ENCODE results near the gene PTPRH.

DNA sequence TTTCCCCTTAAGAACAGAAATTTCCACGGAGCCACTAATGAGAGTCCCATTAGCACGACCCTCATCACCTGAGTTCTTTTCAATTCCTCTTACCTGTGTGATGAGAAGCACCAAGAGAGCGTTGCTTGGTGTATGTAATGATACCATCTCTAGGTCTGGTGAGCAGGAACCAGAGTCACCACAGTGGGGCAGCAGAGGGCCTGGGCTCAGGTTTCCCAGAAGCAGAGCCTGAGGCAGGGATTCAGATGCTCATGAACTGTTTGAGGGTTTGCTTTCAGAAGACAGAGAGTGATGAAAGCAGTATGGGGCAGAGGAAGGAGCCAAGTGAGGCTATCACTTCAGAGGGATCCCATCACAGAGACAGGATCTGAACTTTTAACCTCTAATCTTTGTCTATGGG is 3.1 kb upstream of the PTPRH start:
- TF ChIP-seq, protein P1, sequence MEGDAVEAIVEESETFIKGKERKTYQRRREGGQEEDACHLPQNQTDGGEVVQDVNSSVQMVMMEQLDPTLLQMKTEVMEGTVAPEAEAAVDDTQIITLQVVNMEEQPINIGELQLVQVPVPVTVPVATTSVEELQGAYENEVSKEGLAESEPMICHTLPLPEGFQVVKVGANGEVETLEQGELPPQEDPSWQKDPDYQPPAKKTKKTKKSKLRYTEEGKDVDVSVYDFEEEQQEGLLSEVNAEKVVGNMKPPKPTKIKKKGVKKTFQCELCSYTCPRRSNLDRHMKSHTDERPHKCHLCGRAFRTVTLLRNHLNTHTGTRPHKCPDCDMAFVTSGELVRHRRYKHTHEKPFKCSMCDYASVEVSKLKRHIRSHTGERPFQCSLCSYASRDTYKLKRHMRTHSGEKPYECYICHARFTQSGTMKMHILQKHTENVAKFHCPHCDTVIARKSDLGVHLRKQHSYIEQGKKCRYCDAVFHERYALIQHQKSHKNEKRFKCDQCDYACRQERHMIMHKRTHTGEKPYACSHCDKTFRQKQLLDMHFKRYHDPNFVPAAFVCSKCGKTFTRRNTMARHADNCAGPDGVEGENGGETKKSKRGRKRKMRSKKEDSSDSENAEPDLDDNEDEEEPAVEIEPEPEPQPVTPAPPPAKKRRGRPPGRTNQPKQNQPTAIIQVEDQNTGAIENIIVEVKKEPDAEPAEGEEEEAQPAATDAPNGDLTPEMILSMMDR (conservative IDR thresholded peaks at IDR 0.05; ENCODE audit: low read depth, low read length) = peak; percentile 48
- no peak for TF ChIP-seq EZH2 (IDR thresholded peaks at IDR 0.05; ENCODE audit: borderline replicate concordance, low read depth, low read length, poor library complexity, severe bottlenecking)

Measured in A673 (cell line).